SKM-1 (cell line): ENCODE measurements around the gene PLXNA2.

Experiments used
- DNase-seq: peaks from one replicate; lab custom pipeline; 2025; ENCODE audit not compliant: unreplicated experiment; lab: John Stamatoyannopoulos, UW

The PLXNA2 gene, protein sequence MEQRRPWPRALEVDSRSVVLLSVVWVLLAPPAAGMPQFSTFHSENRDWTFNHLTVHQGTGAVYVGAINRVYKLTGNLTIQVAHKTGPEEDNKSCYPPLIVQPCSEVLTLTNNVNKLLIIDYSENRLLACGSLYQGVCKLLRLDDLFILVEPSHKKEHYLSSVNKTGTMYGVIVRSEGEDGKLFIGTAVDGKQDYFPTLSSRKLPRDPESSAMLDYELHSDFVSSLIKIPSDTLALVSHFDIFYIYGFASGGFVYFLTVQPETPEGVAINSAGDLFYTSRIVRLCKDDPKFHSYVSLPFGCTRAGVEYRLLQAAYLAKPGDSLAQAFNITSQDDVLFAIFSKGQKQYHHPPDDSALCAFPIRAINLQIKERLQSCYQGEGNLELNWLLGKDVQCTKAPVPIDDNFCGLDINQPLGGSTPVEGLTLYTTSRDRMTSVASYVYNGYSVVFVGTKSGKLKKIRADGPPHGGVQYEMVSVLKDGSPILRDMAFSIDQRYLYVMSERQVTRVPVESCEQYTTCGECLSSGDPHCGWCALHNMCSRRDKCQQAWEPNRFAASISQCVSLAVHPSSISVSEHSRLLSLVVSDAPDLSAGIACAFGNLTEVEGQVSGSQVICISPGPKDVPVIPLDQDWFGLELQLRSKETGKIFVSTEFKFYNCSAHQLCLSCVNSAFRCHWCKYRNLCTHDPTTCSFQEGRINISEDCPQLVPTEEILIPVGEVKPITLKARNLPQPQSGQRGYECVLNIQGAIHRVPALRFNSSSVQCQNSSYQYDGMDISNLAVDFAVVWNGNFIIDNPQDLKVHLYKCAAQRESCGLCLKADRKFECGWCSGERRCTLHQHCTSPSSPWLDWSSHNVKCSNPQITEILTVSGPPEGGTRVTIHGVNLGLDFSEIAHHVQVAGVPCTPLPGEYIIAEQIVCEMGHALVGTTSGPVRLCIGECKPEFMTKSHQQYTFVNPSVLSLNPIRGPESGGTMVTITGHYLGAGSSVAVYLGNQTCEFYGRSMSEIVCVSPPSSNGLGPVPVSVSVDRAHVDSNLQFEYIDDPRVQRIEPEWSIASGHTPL (N-terminal part only)

GRCh38 chr1:208243967-208244916, at the start of gene PLXNA2:
Gene PLXNA2, minus strand, starts transcription at chr1:208244384. Its CDS starts 26,462 bp downstream, at chr1:208217922.
- DNase-seq, result peak; percentile 88

DNA sequence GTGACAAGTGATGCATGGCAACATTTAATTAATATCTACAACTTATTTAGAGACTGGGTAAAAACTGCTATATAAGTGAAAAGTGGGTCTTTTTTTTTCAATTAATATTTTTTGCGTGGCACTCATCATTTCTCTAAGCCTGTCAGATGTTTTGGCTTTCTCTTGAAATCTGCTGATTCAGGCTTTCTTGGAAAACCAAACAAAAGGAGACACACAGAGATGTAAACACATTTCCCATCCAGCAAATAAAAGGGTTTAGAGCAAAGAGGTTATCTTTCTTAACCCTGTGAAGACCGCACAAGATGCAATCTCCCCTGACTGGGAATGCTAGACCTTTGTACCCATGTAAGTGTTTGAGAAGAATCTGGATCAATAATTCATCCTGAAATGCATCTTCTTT, 48.7 kb upstream of the PLXNA2 start:
- DNase-seq, result no peak

DNA sequence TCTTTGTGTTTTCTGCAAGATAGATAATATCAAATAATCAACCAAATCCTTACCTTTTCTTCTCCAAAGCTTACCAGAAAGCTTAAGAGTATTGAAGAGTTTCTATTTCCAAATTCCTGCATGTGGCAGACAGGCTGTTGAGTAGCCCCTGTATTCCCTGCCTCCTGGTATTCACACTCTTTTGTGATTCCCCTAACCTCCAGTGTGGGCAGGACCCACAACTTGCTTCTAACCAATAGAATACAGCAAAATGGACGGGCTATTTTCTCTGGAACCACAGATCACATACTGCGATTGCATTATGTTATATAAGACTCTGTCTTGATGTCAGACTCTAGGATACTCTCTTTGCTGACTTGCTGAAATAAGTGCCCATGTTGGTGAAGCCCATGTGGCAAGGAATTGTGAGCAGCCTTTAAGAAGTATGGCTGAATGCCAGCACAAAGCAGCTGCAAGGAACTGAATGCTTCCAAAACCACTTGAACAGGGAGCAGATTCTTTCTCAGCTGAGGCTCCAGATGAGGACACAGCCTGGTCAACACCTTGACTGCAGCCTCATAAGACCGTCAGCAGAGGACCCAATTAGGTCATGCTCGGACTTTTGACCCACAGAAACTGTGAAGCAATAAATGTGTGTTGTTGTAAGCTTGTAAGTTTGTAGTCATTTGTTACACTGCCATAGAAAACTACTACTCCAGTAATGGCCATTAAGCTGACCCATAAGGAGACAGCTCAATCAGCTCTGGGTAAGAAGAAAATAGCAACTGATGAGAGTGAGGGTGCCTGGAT, 47.9 kb upstream of the PLXNA2 start:
- no peak for DNase-seq

DNA sequence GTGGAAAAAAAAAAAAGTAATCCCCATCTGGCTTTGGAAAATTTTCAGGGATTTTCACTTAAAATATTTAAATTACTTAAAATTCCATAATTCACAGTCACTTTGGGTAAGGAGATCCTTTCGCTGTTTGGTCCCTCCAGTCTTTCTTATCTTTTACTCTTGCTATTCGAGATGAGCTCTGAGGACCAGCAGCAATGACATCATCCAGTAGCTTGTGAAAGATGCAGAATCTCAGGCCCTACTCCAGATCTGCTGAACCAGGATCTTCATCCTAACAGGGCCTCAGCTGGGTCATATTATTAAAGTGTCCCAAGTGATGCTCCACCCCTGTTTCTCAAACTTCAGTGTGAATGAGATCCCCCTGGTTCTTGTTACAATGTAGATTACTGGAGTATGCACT, 46.9 kb upstream of the PLXNA2 start:
- DNase-seq, result no peak

DNA sequence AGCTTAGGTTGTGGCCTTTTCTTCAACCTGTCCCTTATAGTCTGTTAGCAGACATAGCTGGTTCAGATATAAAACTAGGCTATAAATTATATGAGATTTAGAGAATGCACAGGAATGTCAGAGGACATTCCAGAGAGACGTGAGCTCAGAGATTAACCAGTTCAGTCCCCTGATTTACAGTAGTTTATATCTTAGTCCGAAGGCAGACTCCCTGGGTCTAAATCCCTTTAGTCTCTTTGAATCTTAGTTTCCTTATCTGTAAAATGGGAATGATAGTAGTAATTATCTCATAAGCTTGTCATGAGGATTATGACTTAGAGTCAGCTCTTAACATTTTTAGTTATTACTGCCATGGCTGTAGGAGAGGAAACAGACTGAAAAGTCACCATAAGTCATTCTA, 45.5 kb upstream of the PLXNA2 start:
- DNase-seq, result no peak

GRCh38 chr1:208288495-208288894, 44.3 kb upstream of the PLXNA2 start:
- no peak for DNase-seq

DNA sequence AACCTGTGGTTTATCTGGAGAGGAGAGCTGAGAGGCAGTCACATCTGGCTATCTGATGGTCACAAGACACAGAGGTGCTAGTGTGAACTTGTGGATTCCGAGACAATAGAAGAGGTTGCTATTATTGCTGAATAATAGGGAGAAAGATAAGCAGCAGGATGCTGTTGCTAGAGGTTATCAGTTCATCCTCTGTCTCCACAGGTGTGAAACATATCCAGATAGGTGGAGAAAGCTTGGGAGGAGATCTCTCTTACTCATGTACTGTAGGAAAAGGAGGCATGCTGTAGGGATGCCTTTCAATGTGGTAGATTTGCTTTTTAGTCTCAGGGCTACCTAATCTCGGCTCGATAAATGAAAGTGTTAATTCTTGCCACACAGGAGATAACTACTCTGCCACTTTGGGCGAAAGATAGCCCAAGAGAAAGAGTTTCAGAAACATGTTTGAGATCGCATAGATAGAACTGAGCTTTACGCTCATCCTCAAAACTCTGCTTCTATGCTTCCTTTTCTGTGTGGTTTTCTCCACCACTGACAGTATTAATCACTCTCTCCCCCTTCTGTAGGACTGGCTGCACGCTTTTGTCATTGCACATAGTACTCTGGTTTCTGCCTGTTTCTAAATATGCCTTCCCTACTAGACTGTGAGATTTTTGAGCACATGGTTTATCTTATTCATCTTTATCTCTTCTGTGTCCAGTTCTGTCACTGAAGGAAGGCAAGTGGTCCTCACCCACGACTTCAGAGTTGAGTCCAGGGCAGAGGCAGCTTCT, 36.7 kb upstream of the PLXNA2 start:
- DNase-seq, result no peak

- DNase-seq, result no peak
These were observed 35.8 kb upstream of the PLXNA2 start for GRCh38 chr1:208279826-208280588.

GRCh38 chr1:208278638-208279037, 34.5 kb upstream of the PLXNA2 start:
- no peak for DNase-seq

DNA sequence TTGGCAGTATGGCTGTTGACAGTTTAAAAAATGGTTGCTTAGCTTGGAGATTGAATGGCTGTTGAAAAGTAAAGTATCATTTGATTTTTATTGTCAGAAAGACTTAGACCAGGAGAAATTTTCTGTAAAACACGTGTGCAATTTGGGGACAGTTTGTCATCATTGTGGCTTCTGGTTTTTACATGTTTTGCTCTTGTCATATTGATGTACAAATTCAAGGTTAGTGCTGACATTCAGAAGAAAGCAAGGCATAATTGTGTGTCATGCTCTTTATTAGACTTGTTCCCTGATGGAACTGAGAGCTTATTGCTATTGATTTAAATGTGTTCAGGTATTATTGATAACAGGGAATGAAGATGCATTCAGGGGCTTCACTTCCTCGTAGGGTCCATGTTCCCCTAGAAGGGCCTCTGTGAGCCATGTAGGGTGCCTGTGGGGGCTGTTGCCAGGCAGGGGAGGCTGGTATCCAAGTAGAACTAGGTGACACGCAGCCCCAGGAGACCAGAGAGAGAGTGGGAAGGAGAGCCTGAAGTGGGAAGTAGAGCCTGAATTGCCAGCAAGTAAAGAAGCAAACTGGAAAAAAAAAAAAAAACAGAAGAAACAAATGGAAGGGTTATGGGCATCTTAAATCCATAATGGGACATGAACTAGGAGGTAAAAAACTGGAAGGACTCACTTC, 32.7 kb upstream of the PLXNA2 start:
- DNase-seq, result no peak

DNA sequence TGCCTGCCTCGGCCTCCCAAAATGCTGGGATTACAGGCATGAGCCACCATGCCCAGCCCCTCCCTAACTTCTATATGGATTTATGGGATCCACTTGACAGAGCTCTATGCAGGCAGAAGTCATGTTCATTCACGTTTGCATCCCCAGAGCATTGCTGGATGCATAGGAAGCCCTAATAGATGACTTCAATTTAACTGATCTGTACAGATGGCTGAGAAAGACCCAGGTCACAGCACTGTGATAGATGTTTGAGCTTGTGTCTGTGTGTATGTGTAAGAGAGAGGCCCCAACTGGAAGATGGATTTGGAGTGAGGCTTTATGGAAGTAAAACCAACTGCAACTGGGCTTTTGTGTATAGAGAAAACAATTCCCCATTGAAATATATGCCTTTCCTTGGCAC, 30.9 kb upstream of the PLXNA2 start:
- no peak for DNase-seq

DNA sequence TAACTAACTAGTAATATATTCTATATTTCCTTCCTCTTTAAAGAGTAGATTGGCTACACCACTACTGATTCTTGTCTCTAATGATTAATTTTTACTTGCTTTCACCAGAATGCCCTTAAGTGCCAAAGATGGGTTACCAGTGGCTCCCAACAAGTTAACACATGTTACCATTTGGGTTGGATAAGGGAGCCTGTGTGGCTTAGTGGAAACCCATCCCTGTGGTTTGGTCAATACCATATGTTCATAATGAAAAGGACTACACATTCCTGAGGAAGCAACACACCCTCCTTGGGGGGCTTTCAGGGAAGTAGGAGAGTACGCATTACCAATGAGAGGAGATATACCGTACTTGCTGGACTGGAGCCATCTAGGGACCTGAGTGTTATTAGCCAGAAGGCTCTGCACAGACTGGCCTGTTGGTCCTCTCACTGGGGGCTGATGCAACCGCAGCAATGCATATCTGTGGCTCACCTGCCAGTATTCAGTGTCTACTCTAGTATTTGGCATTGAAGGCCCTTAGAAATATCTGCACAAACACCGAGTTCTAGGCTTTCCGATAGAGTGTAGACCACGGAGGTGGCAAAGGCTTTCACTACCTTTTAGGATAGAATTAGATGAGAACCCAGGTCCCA, 29.3 kb upstream of the PLXNA2 start:
- DNase-seq, result no peak

GRCh38 chr1:208272713-208273112, 28.5 kb upstream of the PLXNA2 start:
- DNase-seq, result no peak

DNA sequence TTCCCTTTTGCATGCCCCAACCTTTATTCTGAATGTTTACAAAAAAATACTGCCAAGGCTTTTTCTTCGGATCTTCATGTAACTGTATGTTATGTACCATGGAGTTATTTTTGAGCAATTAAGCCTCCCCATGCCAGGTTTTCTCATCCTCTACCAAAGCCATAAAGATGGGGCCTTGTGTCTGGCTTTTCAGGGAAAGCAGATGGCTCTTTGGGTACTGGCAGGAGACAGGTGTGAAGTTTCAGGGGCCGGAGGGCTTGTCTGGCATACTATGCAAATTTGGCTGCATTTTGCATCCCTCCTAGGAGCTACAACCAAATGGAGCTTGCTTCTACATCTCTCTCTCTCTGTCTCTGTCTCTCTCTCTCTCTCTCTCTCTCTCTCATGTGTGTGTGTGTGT, 28.1 kb upstream of the PLXNA2 start:
- DNase-seq, result no peak

GRCh38 chr1:208271236-208271635, 27.1 kb upstream of the PLXNA2 start:
- DNase-seq, result no peak

GRCh38 chr1:208270651-208271141, 26.5 kb upstream of the PLXNA2 start:
- DNase-seq, result no peak

DNA sequence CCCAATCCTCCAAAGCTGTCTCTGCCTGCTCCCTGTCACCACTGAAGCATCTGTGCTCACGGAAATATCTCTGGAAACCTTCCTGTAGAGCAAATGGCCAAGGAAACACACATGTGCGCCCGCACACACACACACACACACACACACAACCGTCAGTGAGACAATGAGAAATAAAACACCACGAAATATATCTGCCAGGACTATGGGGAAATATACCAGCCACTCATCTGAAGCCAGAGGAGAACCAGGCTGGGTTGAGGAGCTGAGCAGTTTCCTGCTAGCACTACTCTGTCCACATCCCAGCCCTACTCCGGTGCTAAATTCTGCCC, 25.1 kb upstream of the PLXNA2 start:
- DNase-seq, result no peak
